ENCODE results near the gene IDH3G.

The IDH3G gene

GRCh38 chrX:153791104-153791852, 2.9 kb downstream of the IDH3G start:
- DNase-seq (ENCODE audit: low read depth, low spot score) = no peak

- DNase-seq (ENCODE audit: low read depth, low spot score) = no peak
Observed at GRCh38 chrX:153789654-153790053, 4.5 kb downstream of the IDH3G start.

DNA sequence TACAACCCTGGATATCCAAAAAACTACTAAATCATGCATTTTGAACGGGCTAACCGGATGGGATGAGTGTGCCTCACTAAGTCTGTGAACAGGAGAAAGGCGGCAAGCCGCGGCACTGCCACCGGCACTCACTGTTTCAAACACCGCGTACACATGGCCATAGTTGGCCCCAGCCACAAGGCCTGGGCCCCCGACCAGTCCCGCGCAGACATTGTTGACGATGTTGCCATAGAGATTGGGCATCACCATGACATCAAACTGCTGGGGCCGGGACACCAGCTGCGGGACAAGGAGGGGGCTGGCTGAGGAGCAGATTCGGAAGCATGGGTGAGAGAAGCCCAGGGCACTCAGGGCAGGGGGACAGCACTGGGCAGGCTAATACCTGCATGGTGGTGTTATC, 7.5 kb downstream of the IDH3G start:
- DNase-seq (ENCODE audit: low read depth, low spot score) = no peak

GRCh38 chrX:153784325-153784967, 9.7 kb downstream of the IDH3G start:
- DNase-seq (ENCODE audit: low read depth, low spot score) = no peak

DNA sequence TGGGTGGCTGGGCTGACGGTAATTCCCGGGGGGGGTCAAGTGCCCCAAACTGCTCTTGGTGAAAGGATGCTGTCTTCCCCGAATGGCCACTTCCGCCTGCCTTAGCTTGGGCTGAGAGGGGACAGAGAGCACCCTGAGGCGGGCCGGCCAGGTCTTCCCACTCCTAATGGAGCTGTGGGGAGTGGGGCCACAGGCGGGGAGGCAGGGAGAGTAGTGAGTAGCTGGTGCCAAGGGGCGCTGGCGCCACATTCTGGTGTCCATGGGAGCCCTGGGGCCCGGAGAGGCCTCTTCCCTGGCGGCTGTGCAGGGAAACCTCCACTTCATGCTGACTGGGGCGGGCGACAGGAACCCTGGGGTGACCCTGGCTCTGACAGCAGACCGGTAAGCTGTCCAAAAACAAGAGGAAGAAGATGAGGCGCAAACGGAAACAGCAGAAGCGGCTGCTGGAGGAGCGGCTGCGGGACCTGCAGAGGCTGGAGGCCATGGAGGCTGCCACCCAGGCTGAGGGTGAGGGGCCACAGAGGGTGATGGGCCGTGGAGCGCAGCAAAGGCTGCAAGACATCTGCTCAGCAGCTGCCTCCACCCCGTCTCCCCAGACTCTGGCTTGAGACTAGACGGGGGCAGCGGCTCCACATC, 10.7 kb downstream of the IDH3G start:
- DNase-seq (ENCODE audit: low read depth, low spot score) = no peak

GRCh38 chrX:153782871-153783270, 11.3 kb downstream of the IDH3G start:
- no peak for DNase-seq (ENCODE audit: low read depth, low spot score)

- no peak for DNase-seq (ENCODE audit: low read depth, low spot score)
Observed at GRCh38 chrX:153782313-153782712, 11.9 kb downstream of the IDH3G start.

DNA sequence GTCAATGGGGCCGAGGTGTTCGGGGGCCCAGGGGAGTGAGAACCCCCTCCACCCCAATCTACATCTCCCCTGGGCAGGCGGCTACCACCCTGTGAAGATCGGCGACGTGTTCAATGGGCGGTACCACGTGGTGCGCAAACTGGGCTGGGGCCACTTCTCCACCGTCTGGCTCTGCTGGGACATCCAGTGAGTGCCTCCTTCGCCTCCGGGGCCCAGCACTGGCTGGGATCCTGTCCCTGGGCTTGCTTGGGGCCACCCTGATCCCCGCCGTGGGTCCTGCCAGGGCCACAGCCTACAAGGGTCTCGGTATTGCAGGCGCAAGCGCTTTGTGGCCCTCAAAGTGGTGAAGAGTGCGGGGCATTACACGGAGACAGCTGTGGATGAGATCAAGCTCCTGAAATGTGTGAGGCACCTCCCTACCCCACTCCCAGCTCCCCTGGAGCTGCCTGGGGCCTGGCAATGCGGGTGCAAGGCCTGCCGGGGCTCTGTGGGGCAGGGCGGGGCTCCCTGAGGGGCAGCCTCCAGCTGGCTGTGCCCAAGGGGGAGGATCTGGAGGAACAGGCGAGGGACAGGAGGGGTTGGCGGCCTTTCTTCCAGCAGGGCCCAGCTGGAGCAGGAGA, 12.6 kb downstream of the IDH3G start:
- no peak for DNase-seq (ENCODE audit: low read depth, low spot score)

DNA sequence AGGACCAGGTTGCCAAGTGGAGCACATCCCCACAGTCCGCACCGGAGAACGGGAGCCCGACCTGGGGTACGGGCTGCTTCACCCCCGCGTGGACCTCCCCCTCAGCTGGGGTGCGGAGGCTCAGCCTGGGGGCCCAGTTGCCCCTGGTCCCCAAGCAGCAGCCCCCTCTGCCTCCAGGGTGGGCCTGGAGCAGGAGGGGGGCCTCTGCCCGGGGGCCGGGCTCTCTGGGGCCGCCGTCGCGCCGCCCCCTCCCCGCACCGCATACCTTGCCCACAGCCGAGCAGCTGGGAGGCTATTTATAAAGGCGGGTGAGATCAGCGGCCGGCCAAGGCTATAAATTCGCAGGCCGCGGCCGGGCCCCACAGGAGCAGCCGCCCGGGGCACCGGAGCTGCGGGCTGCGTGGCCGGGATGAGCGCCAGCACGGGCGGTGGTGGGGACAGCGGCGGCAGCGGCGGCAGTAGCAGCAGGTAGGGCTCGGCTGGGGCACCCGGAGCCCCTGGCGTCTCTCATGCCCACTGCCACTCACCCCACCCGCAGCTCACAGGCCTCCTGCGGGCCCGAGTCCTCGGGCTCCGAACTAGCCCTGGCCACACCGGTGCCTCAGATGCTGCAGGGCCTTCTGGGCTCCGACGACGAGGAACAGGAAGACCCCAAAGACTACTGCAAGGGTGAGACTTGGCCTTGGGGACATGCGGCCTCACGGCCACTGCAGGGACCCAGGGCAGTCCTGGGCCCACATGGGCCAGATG, 13.3 kb downstream of the IDH3G start, which contains the start of gene SRPK3:
Gene SRPK3, plus strand, starts transcription at position 364 of the 750 bp plus-strand sequence. Its CDS starts 46 bp downstream, at position 410.
- no peak for DNase-seq (ENCODE audit: low read depth, low spot score)

DNA sequence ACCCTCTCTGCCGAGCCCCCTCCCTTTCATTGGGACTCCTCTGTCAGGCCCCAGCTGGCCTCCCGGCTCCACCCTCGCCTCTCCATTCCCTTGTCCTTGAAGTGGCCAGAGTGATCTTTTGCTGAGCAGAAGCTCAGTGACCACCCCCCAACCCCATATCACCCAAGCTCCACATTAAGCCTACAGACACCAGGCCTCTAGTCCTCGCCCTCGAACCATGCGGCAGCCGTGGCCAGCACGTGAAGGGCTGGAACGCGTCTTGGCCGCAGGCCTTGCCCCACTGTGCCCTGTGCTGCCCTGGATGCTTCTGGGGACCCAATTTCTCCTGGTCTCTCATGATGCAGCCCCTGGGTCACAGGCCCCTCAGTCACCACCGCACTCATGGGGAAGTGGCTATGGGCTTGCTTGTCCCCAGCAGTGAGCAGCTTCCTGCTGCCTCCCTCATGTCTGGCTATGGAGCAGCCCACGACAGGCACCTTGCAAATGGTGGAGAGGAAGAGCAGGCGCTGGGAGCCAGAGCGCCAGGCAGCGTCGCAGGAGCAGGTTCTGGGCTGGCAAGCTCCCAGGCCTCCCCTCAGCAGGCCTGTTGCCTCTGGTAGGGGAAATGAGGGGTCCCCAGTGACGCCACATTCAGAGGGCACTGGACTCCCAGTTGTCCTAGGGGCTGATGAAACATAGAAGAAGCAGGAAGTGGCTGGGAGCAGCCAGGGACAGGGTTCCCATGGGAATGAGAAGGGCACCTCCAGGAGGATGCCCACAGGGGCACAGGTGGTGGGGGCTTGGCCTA, 14.1 kb downstream of the IDH3G start:
- DNase-seq (ENCODE audit: low read depth, low spot score) = no peak

GRCh38 chrX:153778684-153779101, 15.5 kb downstream of the IDH3G start:
- DNase-seq (ENCODE audit: low read depth, low spot score) = no peak

- no peak for DNase-seq (ENCODE audit: low read depth, low spot score)
Observed at GRCh38 chrX:153778181-153778580, 16.0 kb downstream of the IDH3G start.

DNA sequence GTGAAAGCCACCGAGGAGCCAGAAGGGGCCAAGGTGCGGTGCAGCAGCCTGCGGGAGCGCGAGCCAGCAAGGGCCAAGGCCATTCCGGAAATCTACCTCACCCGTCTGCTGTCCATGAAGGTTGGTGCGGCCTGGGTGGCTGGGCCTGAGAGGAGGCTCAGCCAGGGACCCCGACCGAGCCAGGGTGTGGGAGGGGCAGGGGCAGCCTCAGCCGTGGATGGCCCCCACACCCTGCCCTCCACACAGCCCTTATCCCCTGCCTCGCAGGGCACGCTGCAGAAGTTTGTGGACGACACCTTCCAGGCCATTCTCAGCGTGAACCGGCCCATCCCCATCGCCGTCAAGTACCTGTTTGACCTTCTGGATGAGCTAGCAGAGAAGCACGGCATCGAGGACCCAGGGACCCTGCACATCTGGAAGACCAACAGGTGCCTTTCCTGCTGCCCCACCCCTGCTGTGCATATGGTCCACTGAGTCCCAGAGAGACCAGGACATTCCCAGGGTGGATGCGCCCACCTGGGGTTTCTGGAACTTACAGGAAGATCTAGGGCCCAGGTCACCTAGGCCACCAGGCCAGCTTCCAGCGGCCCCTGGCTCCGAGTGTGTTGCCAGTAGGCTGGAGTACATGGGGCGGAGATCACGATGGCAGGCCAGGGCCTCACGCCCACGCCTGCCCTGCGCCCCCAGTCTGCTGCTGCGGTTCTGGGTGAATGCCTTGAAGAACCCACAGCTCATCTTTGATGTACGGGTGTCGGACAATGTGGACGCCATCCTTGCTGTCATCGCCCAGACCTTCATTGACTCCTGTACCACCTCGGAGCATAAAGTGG, 16.7 kb downstream of the IDH3G start:
- DNase-seq (ENCODE audit: low read depth, low spot score) = no peak

DNA sequence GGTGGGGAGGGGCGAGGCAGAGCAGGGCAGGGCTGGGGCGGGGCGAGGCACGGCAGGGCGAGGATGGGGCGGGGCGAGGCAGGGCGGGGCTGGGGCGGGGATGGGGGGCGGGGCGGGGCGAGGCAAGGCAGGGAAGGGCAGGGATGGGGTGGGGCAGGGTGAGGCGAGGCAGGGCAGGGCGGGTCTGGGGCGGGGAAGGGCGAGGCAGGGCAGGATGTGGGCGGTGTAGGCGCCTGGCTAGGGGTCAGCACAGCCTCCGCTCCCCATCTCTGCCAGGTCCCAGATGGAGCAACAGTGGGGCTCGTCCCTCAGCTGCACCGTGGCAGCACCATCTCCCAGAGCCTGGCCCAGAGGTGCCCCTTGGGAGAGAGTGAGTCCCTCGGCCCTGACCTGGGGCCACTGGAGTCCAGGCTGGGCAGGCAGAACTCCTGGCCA, 17.5 kb downstream of the IDH3G start:
- DNase-seq (ENCODE audit: low read depth, low spot score) = no peak

DNA sequence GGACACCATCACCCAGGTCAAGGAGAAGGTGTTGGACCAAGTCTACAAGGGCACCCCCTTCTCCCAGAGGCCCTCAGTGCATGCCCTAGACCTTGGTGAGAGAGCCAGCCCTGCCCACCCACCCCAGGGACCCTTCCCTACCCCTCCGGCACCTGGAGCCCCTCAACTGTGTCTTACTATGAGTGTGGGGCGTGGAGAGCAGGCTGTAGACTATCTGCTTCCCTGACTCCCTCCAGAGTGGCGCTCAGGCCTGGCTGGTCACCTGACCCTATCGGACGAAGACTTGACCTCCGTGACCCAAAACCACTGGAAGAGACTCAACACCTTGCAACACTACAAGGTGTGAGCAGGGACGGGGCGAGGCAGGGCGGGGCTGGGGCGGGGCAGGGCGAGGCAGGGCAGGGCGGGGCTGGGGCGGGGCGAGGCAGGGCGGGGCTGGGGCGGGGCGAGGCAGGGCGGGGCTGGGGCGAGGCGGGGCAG, 18.0 kb downstream of the IDH3G start:
- DNase-seq (ENCODE audit: low read depth, low spot score) = no peak

- no peak for DNase-seq (ENCODE audit: low read depth, low spot score)
Observed at GRCh38 chrX:153775293-153776119, 18.7 kb downstream of the IDH3G start.

DNA sequence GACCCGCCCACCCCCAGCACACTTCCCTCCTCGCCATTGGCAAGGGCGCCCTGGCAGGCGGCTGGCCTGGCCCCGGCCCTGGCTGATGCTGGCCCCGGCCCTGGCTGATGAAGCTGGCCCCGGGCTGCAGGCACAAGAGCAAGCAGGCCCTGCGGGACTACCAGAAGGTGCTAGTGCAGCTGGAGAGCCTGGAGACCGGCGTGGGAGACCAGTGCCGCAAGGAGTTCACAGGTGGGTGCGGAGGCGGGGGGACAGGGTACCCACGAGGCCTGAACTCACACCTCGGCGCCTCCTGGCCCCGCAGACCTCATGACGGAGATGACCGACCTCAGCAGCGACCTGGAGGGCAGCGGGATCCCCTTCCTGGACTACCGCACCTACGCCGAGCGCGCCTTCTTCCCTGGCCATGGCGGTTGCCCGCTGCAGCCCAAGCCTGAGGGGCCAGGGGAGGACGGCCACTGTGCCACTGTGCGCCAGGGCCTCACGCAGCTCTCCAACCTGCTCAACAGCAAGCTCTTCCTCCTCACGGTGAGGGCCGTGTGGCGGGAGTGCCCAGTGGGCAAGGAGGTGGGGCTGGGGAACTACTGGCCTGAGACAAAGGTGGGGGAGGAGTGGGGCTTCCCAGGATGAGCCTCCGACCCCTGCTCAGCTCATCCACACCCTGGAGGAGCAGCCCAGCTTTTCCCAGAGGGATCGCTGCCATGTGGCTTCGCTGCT, 19.4 kb downstream of the IDH3G start:
- DNase-seq (ENCODE audit: low read depth, low spot score) = no peak
